HepG2 (cell line): ENCODE measurements around the gene PNMA6F. TPM values are rescaled to one million over a fixed set of nuclear protein-coding genes. Genes with fewer than 3 reads are reported as not detected.
A peak's percentile ranks its signal among the peaks of the same experiment; 100 is the strongest.

Experiments
- ATAC-seq: fragments of 200-7000 bp; cut with Tn5 transposase; 3 replicates; pipeline ENCODE4 v1.9.1; 2020; ENCODE audit warnings: mild to moderate bottlenecking, moderate library complexity
- BruUV-seq: library from RNA; stranded (reverse); fragments of 400-500 nt; replicated peaks from 2 replicates; lab custom pipeline; 2021; lab: Mats Ljungman, UMichigan
- CTCF ChIA-PET: fragments of 300-600 bp; formaldehyde crosslinking; extraction: SDS; loops from one replicate; lab custom pipeline; 2021; ENCODE audit warnings: low total read pairs, inconsistent platforms, low intra/inter-chr PET ratio; lab: Yijun Ruan, JAX
- POLR2A ChIA-PET: fragments of 350-600 bp; sonication (Branson Sonifier 250); formaldehyde crosslinking; loops from one replicate; lab custom pipeline; 2020; ENCODE audit warnings: antibody characterized with exemption, inconsistent platforms; lab: Yijun Ruan, JAX
- DNase-seq: peaks from one replicate; pipeline ENCODE4 v3.0.0-alpha.2; 2015; ENCODE audit warnings: low spot score
- FAIRE-seq: peaks from 3 replicates; lab custom pipeline; 2011; peaks lifted over from hg19 to GRCh38; lab: Jason Lieb, UNC
- H2AFZ ChIP-seq: one replicate; pipeline ENCODE4 v1.6.1; 2011; ENCODE audit warnings: low read length, inconsistent platforms
- H3K27ac ChIP-seq: fragments of 300-600 bp; 3 replicates; pipeline ENCODE4 v1.8.0; 2011; ENCODE audit warnings: mixed run types, mild to moderate bottlenecking, mixed read lengths, low read length, inconsistent platforms; ENCODE audit not compliant: insufficient read depth; ENCODE audit errors: extremely low read length
- H3K27me3 ChIP-seq, 2 experiments: fragments of 200-600 bp in 1 of 2; 2 replicates in 1 of 2; 3 replicates in 1 of 2; pipeline versions ENCODE4 v1.6.0 to v1.8.0; 2011; ENCODE audit warnings: low read length in 2 of 2, mild to moderate bottlenecking in 2 of 2, moderate library complexity in 2 of 2, inconsistent platforms in 1 of 2; ENCODE audit not compliant: insufficient read depth in 2 of 2, control insufficient read depth in 1 of 2
- H3K36me3 ChIP-seq, 2 experiments: fragments of 200-600 bp in 1 of 2; replicated peaks in 1 of 2; 2 replicates in 1 of 2; 3 replicates in 1 of 2; pipeline versions ENCODE4 v1.5.1 to v1.8.0; 2011; ENCODE audit warnings: low read length in 2 of 2, inconsistent platforms in 1 of 2; ENCODE audit not compliant: insufficient read depth in 2 of 2, control insufficient read depth in 1 of 2
- H3K4me1 ChIP-seq: 2 replicates; pipeline ENCODE4 v1.5.1; 2012; ENCODE audit warnings: low read length, inconsistent platforms; ENCODE audit not compliant: insufficient read depth
- H3K4me2 ChIP-seq: 2 replicates; pipeline ENCODE4 v1.6.0; 2011; ENCODE audit warnings: low read depth, low read length, inconsistent platforms
- H3K4me3 ChIP-seq, 3 experiments: fragments of 200-600 bp in 1 of 3; sonication (generic), shearing (Covaris generic) in 1 of 3; replicated peaks in 1 of 3; 2 replicates each; pipeline ENCODE4 v1.5.1; 2011 to 2016; ENCODE audit warnings: low read length in 3 of 3, inconsistent platforms in 2 of 3, low read depth in 2 of 3, mild to moderate bottlenecking in 2 of 3, control low read depth in 1 of 3, mixed read lengths in 1 of 3; ENCODE audit not compliant: insufficient read depth in 1 of 3
- H3K79me2 ChIP-seq: one replicate; pipeline ENCODE4 v1.6.1; 2011; ENCODE audit warnings: low read length, inconsistent platforms; ENCODE audit not compliant: insufficient read depth
- H3K9ac ChIP-seq: 2 replicates; pipeline ENCODE4 v1.6.0; 2011; ENCODE audit warnings: mild to moderate bottlenecking, low read depth, low read length, inconsistent platforms; ENCODE audit not compliant: insufficient read depth
- H3K9me3 ChIP-seq: 2 replicates; pipeline ENCODE4 v1.5.1; 2012; ENCODE audit warnings: mild to moderate bottlenecking, low read length
- H4K20me1 ChIP-seq: 2 replicates; pipeline ENCODE4 v1.6.0; 2011; ENCODE audit warnings: inconsistent platforms, mild to moderate bottlenecking, low read length, moderate library complexity; ENCODE audit not compliant: insufficient read depth
- MAFF ChIP-seq: IDR thresholded peaks from 2 replicates; pipeline ENCODE4 v1.6.1; 2011; ENCODE audit warnings: low read depth, low read length, improper control_type of control experiment
- ZKSCAN1 ChIP-seq: fragments of 150-350 bp; IDR thresholded peaks from 2 replicates; pipeline ENCODE4 v1.6.1; 2014; ENCODE audit warnings: low read length
- ZNF780A ChIP-seq: sonication (generic); formaldehyde crosslinking; IDR thresholded peaks from 2 replicates; pipeline ENCODE4 v1.8.0; 2022; ENCODE audit warnings: mild to moderate bottlenecking, missing genetic modification reagents, moderate library complexity
- WGBS: methylation state at CpG from one replicate; pipeline ENCODE4 v1.1.6; 2017; ENCODE audit warnings: low lambda C conversion rate; 5-methylcytosine and 5-hydroxymethylcytosine counted together
- in situ Hi-C: cut with HindIII; loops from 2 replicates; pipeline ENCODE4 v1.10.0; 2017; ENCODE audit warnings: low pct_unique_long_range_greater_than_20kb; ENCODE audit not compliant: extremely low pct_ligation_motif_present
- intact Hi-C: fragments of 100-400 bp; cut with micrococcal nuclease; formaldehyde crosslinking; loops from one replicate; pipeline ENCODE4 v1.10.0; 2022; ENCODE audit not compliant: unreplicated experiment
- polyA plus RNA-seq, 8 experiments: library from polyadenylated mRNA; depleted of rRNA in 3 of 8; stranded (reverse) in 7 of 8; unstranded in 1 of 8; fragments of >200 nt; fragmentation: Illumina TruSeq in 4 of 8; extraction: Trizol in 4 of 8; gene quantifications; 2 replicates each; pipeline versions ENCODE4 v1.2.1 to v1.2.3, GENCODE V29; 2011 to 2016; ENCODE audit warnings: low read depth in 4 of 8, missing spikeins in 1 of 8, mixed read lengths in 1 of 8; ENCODE audit not compliant: insufficient read depth in 1 of 8
- total RNA-seq, 5 experiments: library from RNA; depleted of rRNA; stranded (reverse); fragments of >200 nt; fragmentation: Illumina TruSeq; extraction: Trizol; gene quantifications; 2 replicates each; pipeline ENCODE4 v1.2.3, GENCODE V29; 2016; ENCODE audit warnings: low read depth in 1 of 5
- TF ChIP-seq, protein P1 (sequence below): sonication (generic); formaldehyde crosslinking; IDR thresholded peaks from 2 replicates; pipeline ENCODE4 v1.4.0; 2020; ENCODE audit warnings: missing genetic modification reagents, borderline replicate concordance
- TF ChIP-seq, protein P2 (sequence below): sonication (generic); formaldehyde crosslinking; IDR thresholded peaks from 2 replicates; pipeline ENCODE4 v1.9.0; 2021; ENCODE audit warnings: missing genetic modification reagents, borderline replicate concordance
- TF ChIP-seq, protein P3 (sequence below): sonication (generic); formaldehyde crosslinking; IDR thresholded peaks from 2 replicates; pipeline ENCODE4 v1.4.0; 2020; ENCODE audit warnings: missing genetic modification reagents
- TF ChIP-seq, protein P4 (sequence below): sonication (generic); IDR thresholded peaks from 2 replicates; pipeline ENCODE4 v1.6.1; 2016; ENCODE audit warnings: low read depth, borderline replicate concordance

The PNMA6F gene
- total and polyA plus RNA-seq, 2 of the 13 experiments (the other 11 are each of a cell fraction or from before 2014, with no cell fraction given) = not detected

DNA sequence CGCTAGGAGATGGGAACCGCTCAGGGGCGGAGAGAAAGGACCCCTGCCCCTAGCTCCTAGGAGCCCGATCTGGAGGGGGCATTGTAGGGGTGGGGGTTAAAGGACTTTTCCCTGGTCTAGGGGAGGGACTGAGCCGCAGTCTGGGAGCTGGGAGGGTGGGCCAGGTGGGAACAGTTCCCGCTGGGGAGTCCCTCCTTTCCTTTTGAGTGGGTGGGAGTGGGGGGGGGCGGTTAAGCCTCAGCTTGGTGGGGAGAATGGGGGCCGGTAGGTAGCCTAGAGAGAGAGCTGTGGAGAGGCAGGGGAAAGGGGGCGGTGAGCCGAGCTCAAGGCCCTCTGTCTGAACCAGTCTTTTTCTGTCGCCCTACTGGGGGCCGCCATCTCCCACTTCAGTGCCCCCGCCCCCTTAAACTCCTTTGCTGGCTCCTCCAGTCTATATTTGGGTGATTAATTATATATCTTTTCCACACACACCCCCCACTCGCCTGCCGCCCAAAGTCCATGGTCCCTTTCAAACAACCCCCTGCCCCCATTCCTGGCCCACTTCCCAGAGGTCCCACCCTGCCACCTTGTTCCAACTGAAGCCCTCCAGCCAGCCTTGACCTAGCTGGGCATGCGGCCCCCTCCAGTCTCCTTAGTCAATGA lies 13.2 kb upstream of the PNMA6F start:
- BruUV-seq = no TSS peak
- DNase-seq (no peak), ATAC-seq (peak; percentile 21), FAIRE-seq (no peak)
- Histone ChIP-seq H3K4me3 (peak overlapping the region; percentile 69 to 88 (median 76); a peak in 5 of 6 replicates), H3K27me3 (no peaks in the 10 kb centered on the region), H3K9ac (peak overlapping the region; percentile 72), H3K27ac (peak overlapping the region; percentile 57), H4K20me1 (no peaks in the 10 kb centered on the region), H3K4me1 (peaks cover 37% of the 10 kb centered on the region), H3K36me3 (0 out of 5 replicates have a peak, but pooled peaks cover 0 to 9% of the 10 kb centered on the region in 2 experiments), H3K4me2 (peak overlapping the region; percentile 61), H3K79me2 (peaks cover 12% of the 10 kb centered on the region), H3K9me3 (no peaks in the 10 kb centered on the region), H2AFZ (no peak overlapping the region)
- in situ Hi-C loops (no loop called here), intact Hi-C loops (no loop called here)
- CTCF ChIA-PET = no interaction called here
- 18% methylated on average over 4 of the region's 16 CpGs for WGBS
- POLR2A ChIA-PET = interaction anchor here (0.7 kb wide), 1 partner anchor 38 kb away, joined by 4 read pairs; no protein-coding TSS in a partner anchor
- TF ChIP-seq ZNF780A (CRISPR knock-in tag) (no peak), ZKSCAN1 (0 out of 2 replicates have a peak, but pooled peaks have one; percentile 29), MAFF (no peak)
- TF ChIP-seq, protein P1, sequence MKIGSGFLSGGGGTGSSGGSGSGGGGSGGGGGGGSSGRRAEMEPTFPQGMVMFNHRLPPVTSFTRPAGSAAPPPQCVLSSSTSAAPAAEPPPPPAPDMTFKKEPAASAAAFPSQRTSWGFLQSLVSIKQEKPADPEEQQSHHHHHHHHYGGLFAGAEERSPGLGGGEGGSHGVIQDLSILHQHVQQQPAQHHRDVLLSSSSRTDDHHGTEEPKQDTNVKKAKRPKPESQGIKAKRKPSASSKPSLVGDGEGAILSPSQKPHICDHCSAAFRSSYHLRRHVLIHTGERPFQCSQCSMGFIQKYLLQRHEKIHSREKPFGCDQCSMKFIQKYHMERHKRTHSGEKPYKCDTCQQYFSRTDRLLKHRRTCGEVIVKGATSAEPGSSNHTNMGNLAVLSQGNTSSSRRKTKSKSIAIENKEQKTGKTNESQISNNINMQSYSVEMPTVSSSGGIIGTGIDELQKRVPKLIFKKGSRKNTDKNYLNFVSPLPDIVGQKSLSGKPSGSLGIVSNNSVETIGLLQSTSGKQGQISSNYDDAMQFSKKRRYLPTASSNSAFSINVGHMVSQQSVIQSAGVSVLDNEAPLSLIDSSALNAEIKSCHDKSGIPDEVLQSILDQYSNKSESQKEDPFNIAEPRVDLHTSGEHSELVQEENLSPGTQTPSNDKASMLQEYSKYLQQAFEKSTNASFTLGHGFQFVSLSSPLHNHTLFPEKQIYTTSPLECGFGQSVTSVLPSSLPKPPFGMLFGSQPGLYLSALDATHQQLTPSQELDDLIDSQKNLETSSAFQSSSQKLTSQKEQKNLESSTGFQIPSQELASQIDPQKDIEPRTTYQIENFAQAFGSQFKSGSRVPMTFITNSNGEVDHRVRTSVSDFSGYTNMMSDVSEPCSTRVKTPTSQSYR (CRISPR knock-in tag) = 0 out of 2 replicates have a peak, but pooled peaks have one; percentile 26
- TF ChIP-seq, protein P2, sequence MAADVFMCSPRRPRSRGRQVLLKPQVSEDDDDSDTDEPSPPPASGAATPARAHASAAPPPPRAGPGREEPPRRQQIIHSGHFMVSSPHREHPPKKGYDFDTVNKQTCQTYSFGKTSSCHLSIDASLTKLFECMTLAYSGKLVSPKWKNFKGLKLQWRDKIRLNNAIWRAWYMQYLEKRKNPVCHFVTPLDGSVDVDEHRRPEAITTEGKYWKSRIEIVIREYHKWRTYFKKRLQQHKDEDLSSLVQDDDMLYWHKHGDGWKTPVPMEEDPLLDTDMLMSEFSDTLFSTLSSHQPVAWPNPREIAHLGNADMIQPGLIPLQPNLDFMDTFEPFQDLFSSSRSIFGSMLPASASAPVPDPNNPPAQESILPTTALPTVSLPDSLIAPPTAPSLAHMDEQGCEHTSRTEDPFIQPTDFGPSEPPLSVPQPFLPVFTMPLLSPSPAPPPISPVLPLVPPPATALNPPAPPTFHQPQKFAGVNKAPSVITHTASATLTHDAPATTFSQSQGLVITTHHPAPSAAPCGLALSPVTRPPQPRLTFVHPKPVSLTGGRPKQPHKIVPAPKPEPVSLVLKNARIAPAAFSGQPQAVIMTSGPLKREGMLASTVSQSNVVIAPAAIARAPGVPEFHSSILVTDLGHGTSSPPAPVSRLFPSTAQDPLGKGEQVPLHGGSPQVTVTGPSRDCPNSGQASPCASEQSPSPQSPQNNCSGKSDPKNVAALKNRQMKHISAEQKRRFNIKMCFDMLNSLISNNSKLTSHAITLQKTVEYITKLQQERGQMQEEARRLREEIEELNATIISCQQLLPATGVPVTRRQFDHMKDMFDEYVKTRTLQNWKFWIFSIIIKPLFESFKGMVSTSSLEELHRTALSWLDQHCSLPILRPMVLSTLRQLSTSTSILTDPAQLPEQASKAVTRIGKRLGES (CRISPR knock-in tag) = no peak
- TF ChIP-seq, protein P3, sequence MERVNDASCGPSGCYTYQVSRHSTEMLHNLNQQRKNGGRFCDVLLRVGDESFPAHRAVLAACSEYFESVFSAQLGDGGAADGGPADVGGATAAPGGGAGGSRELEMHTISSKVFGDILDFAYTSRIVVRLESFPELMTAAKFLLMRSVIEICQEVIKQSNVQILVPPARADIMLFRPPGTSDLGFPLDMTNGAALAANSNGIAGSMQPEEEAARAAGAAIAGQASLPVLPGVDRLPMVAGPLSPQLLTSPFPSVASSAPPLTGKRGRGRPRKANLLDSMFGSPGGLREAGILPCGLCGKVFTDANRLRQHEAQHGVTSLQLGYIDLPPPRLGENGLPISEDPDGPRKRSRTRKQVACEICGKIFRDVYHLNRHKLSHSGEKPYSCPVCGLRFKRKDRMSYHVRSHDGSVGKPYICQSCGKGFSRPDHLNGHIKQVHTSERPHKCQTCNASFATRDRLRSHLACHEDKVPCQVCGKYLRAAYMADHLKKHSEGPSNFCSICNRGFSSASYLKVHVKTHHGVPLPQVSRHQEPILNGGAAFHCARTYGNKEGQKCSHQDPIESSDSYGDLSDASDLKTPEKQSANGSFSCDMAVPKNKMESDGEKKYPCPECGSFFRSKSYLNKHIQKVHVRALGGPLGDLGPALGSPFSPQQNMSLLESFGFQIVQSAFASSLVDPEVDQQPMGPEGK = 0 out of 2 replicates have a peak, but pooled peaks have one; percentile 33
- TF ChIP-seq, protein P4, sequence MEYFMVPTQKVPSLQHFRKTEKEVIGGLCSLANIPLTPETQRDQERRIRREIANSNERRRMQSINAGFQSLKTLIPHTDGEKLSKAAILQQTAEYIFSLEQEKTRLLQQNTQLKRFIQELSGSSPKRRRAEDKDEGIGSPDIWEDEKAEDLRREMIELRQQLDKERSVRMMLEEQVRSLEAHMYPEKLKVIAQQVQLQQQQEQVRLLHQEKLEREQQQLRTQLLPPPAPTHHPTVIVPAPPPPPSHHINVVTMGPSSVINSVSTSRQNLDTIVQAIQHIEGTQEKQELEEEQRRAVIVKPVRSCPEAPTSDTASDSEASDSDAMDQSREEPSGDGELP = no peak
